Esophagus muscularis mucosa (tissue), 4 donors: ENCODE results near the gene CFAP221.

ENCODE experiments used
- EP300 ChIP-seq: sonication (generic); formaldehyde crosslinking; IDR thresholded peaks from one replicate; pipeline ENCODE4 v1.6.1; 2017; ENCODE audit warnings: antibody characterized with exemption
- POLR2A ChIP-seq: fragments of 450-650 bp; IDR thresholded peaks from one replicate; pipeline ENCODE4 v1.6.1; 2017; ENCODE audit warnings: antibody characterized with exemption, moderate library complexity, mild to moderate bottlenecking, low read depth
- POLR2AphosphoS5 ChIP-seq, 2 donors: sonication (generic); formaldehyde crosslinking; IDR thresholded peaks; one replicate each; pipeline ENCODE4 v1.6.1; 2017; ENCODE audit warnings: antibody characterized with exemption in 2 of 2
- TF ChIP-seq, protein P1 (sequence below), 3 experiments: fragments of 200-600 bp in 2 of 3; fragments of 450-650 bp in 1 of 3; sonication (generic) in 2 of 3; IDR thresholded peaks; one replicate each; pipeline ENCODE4 v1.5.1; 2017 to 2019; ENCODE audit warnings: antibody characterized with exemption in 3 of 3, mild to moderate bottlenecking in 2 of 3, moderate library complexity in 1 of 3

- TF ChIP-seq, protein P1, sequence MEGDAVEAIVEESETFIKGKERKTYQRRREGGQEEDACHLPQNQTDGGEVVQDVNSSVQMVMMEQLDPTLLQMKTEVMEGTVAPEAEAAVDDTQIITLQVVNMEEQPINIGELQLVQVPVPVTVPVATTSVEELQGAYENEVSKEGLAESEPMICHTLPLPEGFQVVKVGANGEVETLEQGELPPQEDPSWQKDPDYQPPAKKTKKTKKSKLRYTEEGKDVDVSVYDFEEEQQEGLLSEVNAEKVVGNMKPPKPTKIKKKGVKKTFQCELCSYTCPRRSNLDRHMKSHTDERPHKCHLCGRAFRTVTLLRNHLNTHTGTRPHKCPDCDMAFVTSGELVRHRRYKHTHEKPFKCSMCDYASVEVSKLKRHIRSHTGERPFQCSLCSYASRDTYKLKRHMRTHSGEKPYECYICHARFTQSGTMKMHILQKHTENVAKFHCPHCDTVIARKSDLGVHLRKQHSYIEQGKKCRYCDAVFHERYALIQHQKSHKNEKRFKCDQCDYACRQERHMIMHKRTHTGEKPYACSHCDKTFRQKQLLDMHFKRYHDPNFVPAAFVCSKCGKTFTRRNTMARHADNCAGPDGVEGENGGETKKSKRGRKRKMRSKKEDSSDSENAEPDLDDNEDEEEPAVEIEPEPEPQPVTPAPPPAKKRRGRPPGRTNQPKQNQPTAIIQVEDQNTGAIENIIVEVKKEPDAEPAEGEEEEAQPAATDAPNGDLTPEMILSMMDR (IDR thresholded peaks at IDR 0.05): no peak
- TF ChIP-seq POLR2A (no peak), POLR2AphosphoS5 (IDR thresholded peaks at IDR 0.05) (no peak), EP300 (no peak)
Measured at GRCh38 chr2:119513832-119514231, 30.4 kb upstream of the CFAP221 start.
